ENCODE measurements around the gene KIDINS220. TPM values are rescaled to one million over a fixed set of nuclear protein-coding genes. Genes with fewer than 3 reads are reported as not detected.

KIDINS220 gene
- 91.6 and 109 TPM in 2 replicates for total RNA-seq

DNA sequence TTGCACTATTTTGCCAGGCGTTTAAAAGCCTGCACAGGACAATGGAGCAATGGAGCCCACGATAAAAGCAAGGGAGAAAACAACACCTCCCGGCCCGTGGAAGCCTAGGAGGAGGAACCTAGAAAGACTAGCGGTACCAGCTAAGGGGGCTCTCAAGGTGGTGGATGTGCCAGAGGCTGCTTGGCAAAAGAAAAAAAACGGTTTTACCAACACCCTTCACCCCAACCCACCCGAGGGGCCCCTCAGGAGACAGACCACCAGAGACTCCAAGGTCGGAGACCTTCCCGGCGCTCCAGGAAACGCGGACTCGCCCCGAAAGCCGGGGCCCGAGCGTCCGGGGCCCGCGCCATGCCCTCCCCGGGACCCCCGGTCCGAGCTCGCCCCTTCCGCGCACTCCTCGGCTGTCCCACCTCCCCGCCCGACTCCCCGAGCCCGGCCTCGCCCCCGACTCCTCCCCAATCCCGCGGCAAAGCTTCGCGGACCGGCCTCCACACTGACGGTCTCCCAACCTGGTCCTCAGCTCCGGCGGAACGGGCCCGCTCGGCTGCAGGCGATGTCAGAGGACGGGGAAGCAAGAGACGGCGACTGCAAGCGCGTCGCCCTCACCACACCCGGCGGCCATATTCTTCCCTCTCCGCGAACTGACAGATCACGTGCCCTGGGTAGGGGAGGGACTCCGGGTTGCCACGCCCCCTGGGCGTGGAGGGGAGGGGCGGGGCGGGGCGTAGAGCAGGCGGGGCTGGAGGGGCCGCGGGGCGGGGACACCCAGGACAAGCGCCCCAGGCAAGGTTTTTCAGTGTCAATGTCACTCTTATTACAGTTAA, at the start of gene KIDINS220:
Gene KIDINS220 (minus strand): TSS at position 643 of the 824 bp plus-strand sequence. CDS start 10,520 bp downstream, outside the sequence.

GRCh38 chr2:8681786-8682692, 155.4 kb downstream of the KIDINS220 start, which contains the start of gene ID2:
Gene ID2 (plus strand): TSS chr2:8682056. CDS start chr2:8682166, 110 bp downstream.

Other genes starting within 250 kb of the KIDINS220 start
- 62.7 and 66.0 TPM in 2 replicates for gene ID2, start 155.6 kb downstream of the KIDINS220 start, total RNA-seq
- 53.8 and 63.0 TPM in 2 replicates for gene MBOAT2, start 166.1 kb upstream of the KIDINS220 start, total RNA-seq

Measured in hair follicle dermal papilla cell (primary cell).